ENCODE data around the gene MEGF11. TPM values are rescaled to one million over a fixed set of nuclear protein-coding genes. Genes with fewer than 3 reads are reported as not detected.

MEGF11 gene
- total RNA-seq, 4 donors from 2014 or later, result 0.76 TPM; not detected in 3

Small RNAs within 50 kb of the gene (microRNA-seq; reads per million reads assigned to microRNA genes)
- not detected for gene MIR4311 (ENCODE audit: borderline microRNAs expressed, borderline replicate concordance)

Small RNAs within 50 kb of the gene (small RNA-seq; reads per million reads assigned to genes)
- not detected for gene MIR4311

Other genes with a start within 250 kb of the MEGF11 start
- gene DIS3L, start 39.8 kb upstream of the MEGF11 start, total RNA-seq, result 10 to 100 TPM; 15.1 to 68.7 (median 32.0) TPM
- gene TIPIN, start 102.9 kb upstream of the MEGF11 start, total RNA-seq, result 10 to 100 TPM in 2 of 4 donors, 1 to 10 TPM in 1, under 1 TPM in 1; 0.77 to 15.0 (median 8.7) TPM
- 10 to 100 TPM; 13.2 to 46.4 (median 33.5) TPM for gene MAP2K1, start 133.2 kb upstream of the MEGF11 start, total RNA-seq
- gene SNAPC5, start 244.0 kb upstream of the MEGF11 start, total RNA-seq, result 10 to 100 TPM; 17.1 to 45.6 (median 24.6) TPM

Measured in uterus (tissue), 4 donors.